ENCODE measurements around the gene ZNF22.

ZNF22 gene

GRCh38 chr10:44988957-44989585 lies 11.7 kb upstream of the ZNF22 start:
- ChIA-PET CTCF (interaction anchor here (1.2 to 3.5 kb wide), 6 partner anchors 11 to 58 kb away, joined by 4 to 12 read pairs (median 7); partner anchors contain the start of gene DEPP1), POLR2A (no interaction called here)
- no peak for TF ChIP-seq CTCF (IDR thresholded peaks at IDR 0.05; ENCODE audit: control extremely low read depth, extremely low read depth, low read depth, missing control alignments)

GRCh38 chr10:44989597-44990301 lies 11.0 kb upstream of the ZNF22 start:
- CTCF ChIA-PET = interaction anchor here (1.2 to 3.5 kb wide), 5 partner anchors 14 to 59 kb away, joined by 4 to 12 read pairs (median 8); no protein-coding TSS in a partner anchor
- DNase-seq (ENCODE audit: extremely low spot score) = no peak
- no peak for TF ChIP-seq CTCF (IDR thresholded peaks at IDR 0.05; ENCODE audit: control extremely low read depth, extremely low read depth, low read depth, missing control alignments)
- POLR2A ChIA-PET = no interaction called here

More at GRCh38 chr10:44988957-44989585, 11.7 kb upstream of the ZNF22 start:
- no peak for DNase-seq (ENCODE audit: extremely low spot score)

GRCh38 chr10:44990302-44990655 lies 10.4 kb upstream of the ZNF22 start:
- ChIA-PET POLR2A (no interaction called here), CTCF (interaction anchor here (1.7 to 3.5 kb wide), 3 partner anchors 14 to 57 kb away, joined by 6 to 12 read pairs (median 8); no protein-coding TSS in a partner anchor)
- DNase-seq (ENCODE audit: extremely low spot score) = no peak
- peak; percentile 28 for TF ChIP-seq CTCF (IDR thresholded peaks at IDR 0.05; ENCODE audit: control extremely low read depth, extremely low read depth, low read depth, missing control alignments)

GRCh38 chr10:44990965-44991364 lies 9.8 kb upstream of the ZNF22 start:
- DNase-seq (ENCODE audit: extremely low spot score) = no peak
- CTCF ChIA-PET = interaction anchor here (1.7 to 3.5 kb wide), 3 partner anchors 15 to 58 kb away, joined by 6 to 12 read pairs (median 8); no protein-coding TSS in a partner anchor
- POLR2A ChIA-PET = interaction anchor here (0.9 kb wide), 1 partner anchor 12 kb away, joined by 3 read pairs; the partner anchor contains the start of gene DEPP1
- no peak for TF ChIP-seq CTCF (IDR thresholded peaks at IDR 0.05; ENCODE audit: control extremely low read depth, extremely low read depth, low read depth, missing control alignments)

- TF ChIP-seq CTCF (IDR thresholded peaks at IDR 0.05; ENCODE audit: control extremely low read depth, extremely low read depth, low read depth, missing control alignments) = no peak
- ChIA-PET POLR2A (no interaction called here), CTCF (interaction anchor here (1.0 to 3.4 kb wide), 4 partner anchors 10 to 59 kb away, joined by 4 to 10 read pairs (median 7); no protein-coding TSS in a partner anchor)
- no peak for DNase-seq (ENCODE audit: extremely low spot score)
Measured at GRCh38 chr10:44991571-44991970, 9.2 kb upstream of the ZNF22 start.

- ChIA-PET CTCF (interaction anchor here (0.8 to 4.8 kb wide), 5 partner anchors 11 to 59 kb away, joined by 3 to 18 read pairs (median 4); no protein-coding TSS in a partner anchor), POLR2A (no interaction called here)
- no peak for DNase-seq (ENCODE audit: extremely low spot score)
- no peak for TF ChIP-seq CTCF (IDR thresholded peaks at IDR 0.05; ENCODE audit: control extremely low read depth, extremely low read depth, low read depth, missing control alignments)
Measured at GRCh38 chr10:44992070-44992731, 8.5 kb upstream of the ZNF22 start.
